ENCODE measurements around the gene GDF7. TPM values are rescaled to one million over a fixed set of nuclear protein-coding genes. Genes with fewer than 3 reads are reported as not detected.

Gene GDF7
- polyA plus RNA-seq, 3 donors: not detected

DNA sequence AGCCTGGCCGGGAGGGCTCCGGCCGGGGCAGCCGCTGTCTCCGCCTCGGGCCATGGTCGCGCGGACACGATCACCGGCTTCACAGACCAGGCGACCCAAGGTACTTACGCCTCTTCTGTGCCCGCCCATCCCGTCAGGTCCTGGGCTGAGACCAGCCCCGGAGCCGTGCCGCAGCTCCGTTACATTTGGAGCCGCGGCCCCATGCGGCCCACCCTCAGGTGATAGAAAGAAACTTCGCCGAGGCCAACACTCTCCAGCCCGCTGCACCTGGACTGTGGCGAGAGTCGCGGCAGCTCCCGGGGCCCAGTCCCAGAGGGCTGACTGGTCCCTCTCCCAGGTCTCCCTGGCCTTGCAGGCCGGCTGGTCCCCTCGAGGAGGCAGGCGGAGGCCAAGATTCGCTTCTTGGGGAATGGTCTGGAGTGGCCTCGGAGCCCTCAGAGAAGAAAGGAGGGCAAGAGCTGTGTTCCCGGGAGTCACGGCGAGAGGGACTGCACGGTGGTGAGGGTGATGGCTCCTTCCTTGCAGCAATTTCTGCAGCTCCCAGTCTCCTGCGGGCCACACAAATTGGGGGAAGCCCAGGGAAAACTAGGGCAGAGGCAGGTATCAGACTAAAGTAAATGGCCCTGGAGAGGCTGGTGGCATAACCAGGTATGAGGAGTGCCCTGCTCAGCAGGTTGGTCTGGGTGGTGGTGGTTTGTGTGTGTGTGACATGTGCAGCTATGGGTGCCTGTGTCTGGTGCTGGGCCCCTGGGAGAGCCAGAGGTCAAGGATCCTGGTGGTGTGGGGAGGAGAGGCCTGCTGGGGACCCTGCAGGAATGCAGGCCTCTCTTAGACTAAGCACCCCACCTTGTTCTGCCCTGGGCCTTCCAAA is 822 bp downstream of the GDF7 start:
- H3K79me2 ChIP-seq (ENCODE audit: insufficient read depth, low read length): no peaks in the 10 kb centered on the region
- Mint-ChIP-seq H3K27ac (no peak overlapping the region), H3K27me3 (ENCODE audit: low read depth in 3 of 3) (peaks cover 90 to 95% (median 92%) of the 10 kb centered on the region in 3 donors), H3K36me3 (peaks cover 0 to 8% of the 10 kb centered on the region in 2 donors), H3K4me3 (peak overlapping the region; percentile 9 to 70), H3K4me1 (peaks cover 31% of the 10 kb centered on the region), H3K9me3 (peaks cover 2 to 32% (median 13%) of the 10 kb centered on the region in 7 donors)
- H3K4me3 ChIP-seq (replicated peaks in 1 of 3; ENCODE audit: low read depth in 2 of 3, low read length in 3 of 3): peak overlapping the region in 1 of 3 experiments; percentile 28
- no peak for DNase-seq
- H3K27me3 ChIP-seq (ENCODE audit: control insufficient read depth in 2 of 2, insufficient read depth in 2 of 2, low read length in 2 of 2): peaks cover 58 to 87% of the 10 kb centered on the region in 2 donors
- H4K20me1 ChIP-seq (ENCODE audit: insufficient read depth, low read length): no peaks in the 10 kb centered on the region
- intact Hi-C loops (cut with micrococcal nuclease): loop anchor here in 1 of 2 donors (10.0 kb wide), 1 partner anchor 1313 kb away; the partner anchor contains the start of gene OSR1
- TF ChIP-seq, protein P1, sequence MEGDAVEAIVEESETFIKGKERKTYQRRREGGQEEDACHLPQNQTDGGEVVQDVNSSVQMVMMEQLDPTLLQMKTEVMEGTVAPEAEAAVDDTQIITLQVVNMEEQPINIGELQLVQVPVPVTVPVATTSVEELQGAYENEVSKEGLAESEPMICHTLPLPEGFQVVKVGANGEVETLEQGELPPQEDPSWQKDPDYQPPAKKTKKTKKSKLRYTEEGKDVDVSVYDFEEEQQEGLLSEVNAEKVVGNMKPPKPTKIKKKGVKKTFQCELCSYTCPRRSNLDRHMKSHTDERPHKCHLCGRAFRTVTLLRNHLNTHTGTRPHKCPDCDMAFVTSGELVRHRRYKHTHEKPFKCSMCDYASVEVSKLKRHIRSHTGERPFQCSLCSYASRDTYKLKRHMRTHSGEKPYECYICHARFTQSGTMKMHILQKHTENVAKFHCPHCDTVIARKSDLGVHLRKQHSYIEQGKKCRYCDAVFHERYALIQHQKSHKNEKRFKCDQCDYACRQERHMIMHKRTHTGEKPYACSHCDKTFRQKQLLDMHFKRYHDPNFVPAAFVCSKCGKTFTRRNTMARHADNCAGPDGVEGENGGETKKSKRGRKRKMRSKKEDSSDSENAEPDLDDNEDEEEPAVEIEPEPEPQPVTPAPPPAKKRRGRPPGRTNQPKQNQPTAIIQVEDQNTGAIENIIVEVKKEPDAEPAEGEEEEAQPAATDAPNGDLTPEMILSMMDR (IDR thresholded peaks at IDR 0.05): no peak
- H3K9ac ChIP-seq (ENCODE audit: insufficient read depth, low read length, poor library complexity, severe bottlenecking): no peak overlapping the region
- H3K9me3 ChIP-seq (replicated peaks in 1 of 2; ENCODE audit: control insufficient read depth in 1 of 2, insufficient read depth in 1 of 2, low read length in 2 of 2): peaks cover 2 to 31% of the 10 kb centered on the region in 2 donors
- WGBS (ENCODE audit: insufficient coverage): 24% methylated on average over 38 of the region's 39 CpGs
- H2AFZ ChIP-seq (ENCODE audit: insufficient read depth, low read depth, low read length, poor library complexity, severe bottlenecking): no peak overlapping the region
- no peak overlapping the region for H3K27ac ChIP-seq (ENCODE audit: low read depth in 1 of 2, low read length in 2 of 2)
- H3K36me3 ChIP-seq (replicated peaks in 1 of 2; ENCODE audit: control insufficient read depth in 1 of 2, insufficient read depth in 2 of 2, low read length in 2 of 2): no peaks in the 10 kb centered on the region
- H3K4me2 ChIP-seq (replicated peaks; ENCODE audit: extremely low read depth, low read length, poor library complexity, severe bottlenecking): peak overlapping the region; percentile 36
- peaks cover 10 to 20% of the 10 kb centered on the region in 2 donors for H3K4me1 ChIP-seq (ENCODE audit: control insufficient read depth in 1 of 2, insufficient read depth in 2 of 2, low read length in 2 of 2)

GRCh38 chr2:20668451-20668850 is 1.5 kb downstream of the GDF7 start:
- intact Hi-C loops (cut with micrococcal nuclease): loop anchor here in 1 of 2 donors (10.0 kb wide), 1 partner anchor 1314 kb away; the partner anchor contains the start of gene OSR1
- H3K36me3 Mint-ChIP-seq: peaks cover 0 to 8% of the 10 kb centered on the region in 2 donors
- peaks cover 31% of the 10 kb centered on the region for H3K4me1 Mint-ChIP-seq
- WGBS (ENCODE audit: insufficient coverage): 97% methylated on average over 6 of the region's 6 CpGs
- DNase-seq: no peak
- TF ChIP-seq, protein P1 (IDR thresholded peaks at IDR 0.05): no peak
- H3K79me2 ChIP-seq (ENCODE audit: insufficient read depth, low read length): no peaks in the 10 kb centered on the region
- H4K20me1 ChIP-seq (ENCODE audit: insufficient read depth, low read length): no peaks in the 10 kb centered on the region
- no peak overlapping the region for H3K27ac Mint-ChIP-seq
- no peak overlapping the region for H2AFZ ChIP-seq (ENCODE audit: insufficient read depth, low read depth, low read length, poor library complexity, severe bottlenecking)
- H3K4me1 ChIP-seq (ENCODE audit: control insufficient read depth in 1 of 2, insufficient read depth in 2 of 2, low read length in 2 of 2): peaks cover 10 to 20% of the 10 kb centered on the region in 2 donors
- peaks cover 91 to 95% (median 92%) of the 10 kb centered on the region in 3 donors for H3K27me3 Mint-ChIP-seq (ENCODE audit: low read depth in 3 of 3)
- H3K4me2 ChIP-seq (replicated peaks; ENCODE audit: extremely low read depth, low read length, poor library complexity, severe bottlenecking): no peak overlapping the region
- H3K9me3 ChIP-seq (replicated peaks in 1 of 2; ENCODE audit: control insufficient read depth in 1 of 2, insufficient read depth in 1 of 2, low read length in 2 of 2): peaks cover 2 to 31% of the 10 kb centered on the region in 2 donors
- H3K27ac ChIP-seq (ENCODE audit: low read depth in 1 of 2, low read length in 2 of 2): no peak overlapping the region
- no peaks in the 10 kb centered on the region for H3K36me3 ChIP-seq (replicated peaks in 1 of 2; ENCODE audit: control insufficient read depth in 1 of 2, insufficient read depth in 2 of 2, low read length in 2 of 2)
- H3K27me3 ChIP-seq (ENCODE audit: control insufficient read depth in 2 of 2, insufficient read depth in 2 of 2, low read length in 2 of 2): peaks cover 55 to 86% of the 10 kb centered on the region in 2 donors
- H3K4me3 Mint-ChIP-seq: peak overlapping the region in 1 of 2 donors; percentile 70
- no peak overlapping the region for H3K9ac ChIP-seq (ENCODE audit: insufficient read depth, low read length, poor library complexity, severe bottlenecking)
- no peak overlapping the region for H3K4me3 ChIP-seq (replicated peaks in 1 of 3; ENCODE audit: low read depth in 2 of 3, low read length in 3 of 3)
- peaks cover 2 to 33% (median 12%) of the 10 kb centered on the region in 7 donors for H3K9me3 Mint-ChIP-seq

All from CD14-positive monocyte (primary cell).